NOMO-1 (cell line): ENCODE results near the gene CSF1R.
"Not testable (repeated sequence)": the region's sequence is repeated elsewhere in the genome, so short reads cannot be mapped to it uniquely, and the experiment has no call there.

Experiments used
- DNase-seq, 2 experiments: peaks; one replicate each; lab custom pipeline; 2025; ENCODE audit not compliant: unreplicated experiment in 2 of 2; lab: John Stamatoyannopoulos, UW

The CSF1R gene

DNA sequence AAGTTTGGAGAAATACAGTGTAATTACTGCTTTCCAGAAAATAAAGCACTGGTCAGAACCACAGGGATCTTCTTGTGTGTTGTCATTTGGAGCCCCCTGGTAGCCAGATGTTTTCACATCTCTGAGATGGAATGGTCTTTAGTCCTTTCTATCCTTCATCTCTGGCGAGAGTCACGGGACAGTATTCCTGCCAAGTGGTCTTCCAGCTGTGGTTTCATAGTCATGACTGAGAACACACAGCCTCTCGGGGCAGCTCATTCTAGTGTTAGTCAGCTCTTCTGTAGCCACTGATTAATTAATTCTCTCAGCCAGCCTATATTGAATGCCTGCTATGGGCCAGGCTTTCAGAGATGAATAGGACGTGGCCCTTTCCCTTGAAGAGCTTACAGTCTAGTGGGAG is 51.7 kb downstream of the CSF1R start:
- no peak for DNase-seq

DNA sequence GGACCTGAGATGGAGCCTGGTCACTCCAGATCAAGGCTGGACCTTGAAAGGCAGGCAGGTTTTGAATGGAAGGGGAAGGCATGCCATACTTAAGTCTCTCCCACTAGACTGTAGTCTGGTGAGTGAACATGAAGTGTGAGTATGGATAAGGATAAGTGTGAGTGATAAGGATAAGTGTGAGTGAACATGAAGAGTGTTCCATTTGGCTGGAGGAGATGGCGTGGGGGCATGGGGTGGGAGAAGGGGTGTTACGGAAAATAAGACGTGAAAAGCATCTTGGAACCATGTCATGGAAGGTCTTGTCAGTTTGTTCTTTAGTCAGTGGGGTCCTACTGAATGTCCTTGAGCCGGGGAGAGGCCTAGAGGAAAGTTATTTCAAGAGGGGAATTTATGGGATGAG is 53.0 kb downstream of the CSF1R start:
- DNase-seq, result no peak

DNA sequence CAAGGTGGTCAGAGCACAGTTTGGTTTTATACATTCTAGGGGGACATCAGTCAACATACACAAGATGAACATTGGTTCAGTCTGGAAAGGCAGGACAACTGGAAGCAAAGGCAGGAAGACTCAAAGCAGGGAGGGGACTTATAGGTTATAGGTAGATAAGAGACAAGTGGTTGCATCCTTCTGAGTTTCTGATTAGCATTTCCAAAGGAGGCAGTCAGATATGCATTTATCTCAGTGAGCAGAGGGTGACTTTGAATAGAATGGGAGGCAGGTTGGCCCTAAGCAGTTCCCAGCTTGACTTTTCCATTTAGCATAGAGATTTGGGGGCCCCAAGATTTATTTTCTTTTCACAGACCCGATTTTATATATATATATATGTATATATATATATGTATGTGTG is 58.3 kb downstream of the CSF1R start:
- DNase-seq, result not testable (repeated sequence)

DNA sequence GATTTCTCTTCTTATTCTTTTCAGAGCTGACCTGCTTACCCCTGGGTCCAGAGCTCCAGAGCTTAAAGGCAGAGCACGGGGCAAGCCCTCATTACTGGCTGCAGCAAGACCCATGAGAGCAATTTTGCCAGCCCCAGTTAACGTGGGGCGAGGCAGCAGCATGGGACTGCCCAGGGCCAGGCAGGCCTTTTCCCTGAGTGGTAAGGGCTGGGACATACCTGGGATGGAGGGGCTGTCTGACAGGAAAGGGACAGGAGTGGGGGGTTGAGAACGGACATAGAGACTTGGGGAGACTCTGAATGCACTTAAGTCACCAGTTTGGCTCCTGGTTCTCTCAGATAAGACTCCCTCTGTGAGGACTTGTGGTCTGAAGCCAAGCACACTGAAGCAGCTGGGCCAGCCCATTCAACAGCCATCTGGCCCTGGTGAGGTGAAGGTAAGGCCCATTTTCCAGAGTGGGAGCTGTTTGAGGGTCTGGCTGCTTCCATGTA is 59.6 kb downstream of the CSF1R start:
- no peak for DNase-seq

DNA sequence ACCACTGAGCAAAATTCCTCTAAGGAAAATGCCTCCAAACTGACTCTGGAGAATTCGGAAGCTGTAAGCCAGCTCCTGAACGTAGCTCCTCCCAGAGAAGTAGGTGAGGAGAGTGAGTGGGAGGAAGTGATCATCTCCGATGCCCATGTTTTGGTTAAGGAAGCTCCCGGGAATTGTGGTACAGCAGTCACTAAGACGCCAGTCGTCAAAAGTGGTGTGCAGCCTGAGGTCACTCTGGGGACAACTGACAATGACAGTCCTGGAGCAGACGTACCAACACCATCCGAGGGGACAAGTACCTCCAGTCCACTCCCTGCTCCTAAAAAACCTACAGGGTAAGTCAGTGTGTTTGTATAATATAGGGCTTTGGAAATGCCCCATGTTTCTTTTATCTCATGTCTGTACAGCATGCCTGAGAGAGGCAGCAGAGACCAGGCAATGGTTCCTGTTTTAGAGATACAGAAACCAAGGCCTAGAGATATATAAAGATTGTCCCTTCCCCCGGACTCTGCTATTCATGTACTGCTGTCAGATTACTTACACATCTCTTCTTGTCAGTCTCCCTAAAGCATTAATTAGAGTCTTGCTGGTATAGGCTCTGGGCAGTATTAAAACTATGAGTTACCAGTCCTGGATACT is 61.9 kb downstream of the CSF1R start:
- DNase-seq, result no peak

DNA sequence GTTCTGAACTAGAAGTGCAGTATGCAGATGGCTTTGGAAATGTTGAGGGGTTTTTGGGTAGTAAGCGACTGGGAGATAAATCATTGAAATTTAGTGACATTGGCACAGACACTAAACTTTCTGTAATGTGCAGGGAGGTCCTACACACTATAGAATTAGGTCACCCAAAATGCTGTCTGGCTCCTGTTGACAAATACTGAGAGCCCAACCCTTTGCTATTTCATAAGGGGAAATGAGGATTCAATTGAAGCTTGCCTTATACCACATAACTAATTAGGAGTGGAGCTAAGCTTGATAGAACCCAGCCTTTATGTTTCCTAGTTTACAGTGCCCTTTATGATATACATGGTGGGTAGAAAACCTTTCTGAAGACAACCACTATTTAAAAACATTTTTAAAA is 63.2 kb downstream of the CSF1R start:
- DNase-seq, result no peak

DNA sequence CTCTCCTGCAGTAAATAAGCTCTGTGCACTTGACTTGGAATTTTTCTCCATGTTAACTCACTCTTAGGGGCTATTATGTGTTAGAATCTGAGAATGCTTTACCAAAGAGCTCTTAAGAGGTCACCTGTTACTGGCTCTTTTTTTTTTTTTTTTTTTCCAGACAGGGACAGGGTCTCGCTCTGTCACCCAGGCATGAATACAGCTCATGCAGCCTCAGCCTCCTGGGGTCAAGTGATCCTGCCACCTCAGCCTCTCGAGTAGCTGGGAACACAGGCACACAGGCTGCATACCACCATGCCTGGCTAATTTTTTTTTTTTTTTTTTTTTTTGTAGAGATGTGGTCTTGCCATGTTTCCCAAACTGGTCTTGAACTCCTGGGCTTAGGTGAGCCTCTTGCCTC is 63.7 kb downstream of the CSF1R start:
- no peak for DNase-seq

DNA sequence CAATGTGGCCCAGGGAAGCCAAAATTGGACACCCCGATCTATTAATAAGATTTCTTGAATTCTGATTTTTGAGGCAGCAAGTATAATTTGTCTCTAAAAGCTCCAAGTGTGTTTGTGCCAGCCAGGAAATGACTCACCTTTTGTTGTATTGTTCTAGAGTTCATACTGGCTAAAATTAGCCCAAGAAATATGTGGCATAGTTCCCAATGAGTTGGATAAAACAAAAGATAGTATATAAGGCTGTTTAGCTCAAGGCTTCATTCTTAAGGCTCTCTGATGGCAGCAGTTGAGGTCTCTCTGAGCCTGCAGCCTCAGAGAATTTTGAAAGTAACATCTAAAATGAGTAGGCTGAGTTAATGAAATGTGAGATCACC is 64.2 kb downstream of the CSF1R start:
- no peak for DNase-seq

DNA sequence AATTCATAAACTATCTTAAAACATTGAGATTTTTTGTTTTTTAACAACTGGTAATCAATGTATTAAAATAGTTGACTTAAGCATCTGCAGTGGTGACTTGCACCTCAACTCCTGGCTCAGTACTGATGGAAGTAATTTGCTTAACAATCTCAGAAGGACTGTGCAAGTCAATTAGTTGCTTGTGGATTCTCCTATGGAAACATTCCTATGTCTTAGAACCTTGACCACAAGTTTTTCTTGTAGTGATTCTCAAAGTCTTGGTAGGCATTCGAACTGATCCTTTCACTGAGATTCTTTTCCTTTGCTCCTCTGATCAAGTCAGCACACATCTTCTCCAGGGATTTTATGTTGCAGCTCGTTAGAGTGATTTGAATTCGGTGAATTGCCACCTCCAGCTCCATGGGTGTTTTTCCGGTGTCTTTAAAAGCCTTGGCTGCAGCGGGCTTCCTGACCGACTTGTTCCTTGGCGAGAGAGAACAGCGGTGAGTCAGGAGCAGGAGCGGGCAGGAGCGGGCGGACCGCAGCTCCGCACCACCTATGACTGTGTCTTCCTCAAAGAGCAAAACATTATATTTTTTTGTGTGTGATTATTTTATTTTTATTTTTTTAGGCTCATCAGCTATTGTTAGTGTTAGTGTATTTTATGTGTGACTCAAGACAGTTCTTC is 64.7 kb downstream of the CSF1R start:
- DNase-seq, result no peak

DNA sequence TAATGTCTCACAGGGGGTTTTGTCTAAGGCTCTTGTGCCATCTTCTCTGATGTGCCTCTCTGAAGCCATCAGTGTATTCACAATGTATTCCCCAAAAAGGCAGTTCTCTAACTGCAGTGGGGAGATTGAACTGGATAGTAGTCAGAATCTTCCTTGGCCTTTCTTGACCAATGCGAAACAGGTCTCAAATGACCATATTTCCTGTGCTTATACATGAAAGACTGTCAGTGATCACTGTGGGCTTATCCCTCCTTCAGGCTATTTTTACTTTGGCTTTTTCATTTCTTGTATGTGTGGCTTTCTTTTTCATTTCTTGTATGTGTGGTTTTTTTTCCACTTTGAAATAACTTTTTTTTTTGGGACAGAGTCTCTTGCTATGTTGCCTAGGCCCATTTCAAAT is 66.1 kb downstream of the CSF1R start:
- DNase-seq, result no peak

DNA sequence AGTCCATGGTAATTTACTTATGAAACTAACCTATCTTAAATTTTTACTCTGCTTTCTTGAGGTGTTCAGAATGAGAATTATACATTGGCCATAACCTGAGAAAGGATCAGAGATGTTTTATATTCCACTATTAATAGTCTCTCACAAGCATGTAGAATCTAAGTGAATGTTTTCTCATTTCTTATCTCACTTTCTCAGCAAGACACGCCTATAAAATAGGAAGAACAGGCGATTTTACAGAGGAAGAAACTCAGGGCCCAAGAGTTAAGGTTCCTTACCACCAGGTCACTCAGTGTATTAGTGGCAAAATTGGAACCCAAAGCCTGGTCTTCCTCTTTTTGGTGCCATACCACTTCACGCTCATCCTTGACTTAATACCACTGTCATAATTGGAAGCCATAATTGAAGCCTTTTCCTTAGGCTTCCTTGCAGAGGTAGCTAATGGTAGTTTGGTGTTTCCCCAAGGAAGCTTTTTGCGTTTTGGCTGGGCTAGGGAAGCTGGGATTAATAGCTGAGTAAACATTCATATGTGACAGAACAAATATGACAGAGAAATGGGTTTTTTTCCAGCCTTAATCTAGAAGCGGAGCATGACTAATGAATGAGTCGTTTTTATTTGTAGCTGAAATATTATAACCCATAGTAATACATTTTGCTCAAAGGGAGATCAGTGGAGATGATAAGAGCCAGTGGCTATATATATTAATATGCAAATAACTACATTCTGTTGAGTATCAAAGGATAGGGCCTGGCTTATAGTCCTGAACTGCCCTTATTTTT is 68.9 kb downstream of the CSF1R start:
- DNase-seq, result no peak

DNA sequence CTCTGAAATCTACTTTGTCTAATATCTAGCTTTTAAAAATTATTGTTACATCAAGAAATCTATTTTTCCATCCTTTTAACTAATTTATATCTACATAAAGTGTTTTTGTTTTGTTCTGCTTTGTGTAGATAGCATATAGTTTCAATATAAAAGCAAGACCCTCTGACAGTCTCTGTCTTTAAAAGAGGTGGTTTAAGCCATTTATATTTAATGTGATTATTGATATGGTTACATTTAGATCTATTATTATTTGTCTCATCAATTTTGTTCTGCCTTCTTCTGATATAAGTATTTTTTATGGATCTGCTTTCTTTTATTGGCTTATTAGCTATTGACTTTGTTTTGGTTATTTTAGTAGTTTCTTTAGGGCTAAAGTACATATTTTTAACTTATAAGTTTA is 69.8 kb downstream of the CSF1R start:
- DNase-seq, result no peak

DNA sequence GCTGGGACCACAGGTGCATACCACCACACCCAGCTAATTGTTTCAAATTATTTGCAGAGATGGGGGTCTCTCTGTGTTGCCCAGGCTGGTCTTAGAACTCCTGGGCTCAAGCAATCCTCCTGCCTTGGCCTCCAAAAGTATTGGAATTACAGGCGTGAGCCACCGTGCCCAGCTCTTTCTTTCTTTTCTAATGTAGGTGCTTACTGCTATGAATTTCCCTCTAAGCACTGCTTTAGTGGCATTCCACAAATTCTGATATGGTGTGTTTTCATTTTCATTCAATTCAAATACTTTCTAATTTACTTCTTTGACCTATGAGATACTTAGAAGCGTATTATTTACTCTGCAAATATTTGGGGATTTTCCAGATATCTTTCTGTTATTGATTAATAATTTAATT is 70.9 kb downstream of the CSF1R start:
- DNase-seq, result no peak

DNA sequence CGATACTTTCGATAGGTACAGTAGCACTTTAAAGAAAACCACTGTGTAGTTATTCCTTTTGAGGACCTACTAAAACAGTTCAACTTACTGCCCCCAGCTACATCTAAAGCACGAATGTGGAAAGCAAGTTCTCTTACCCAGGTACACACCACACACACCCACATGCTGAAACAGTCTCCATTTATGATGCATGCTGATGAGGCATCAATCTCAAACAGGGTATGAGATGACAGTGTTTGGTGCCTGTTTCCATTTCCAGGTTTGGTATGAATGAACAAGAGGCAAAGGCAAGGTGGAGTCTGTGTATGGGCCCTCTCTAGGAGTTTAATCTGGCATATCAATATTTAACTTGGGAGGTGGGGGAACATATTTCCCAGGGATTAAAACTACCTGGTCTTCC is 71.9 kb downstream of the CSF1R start:
- DNase-seq, result no peak

DNA sequence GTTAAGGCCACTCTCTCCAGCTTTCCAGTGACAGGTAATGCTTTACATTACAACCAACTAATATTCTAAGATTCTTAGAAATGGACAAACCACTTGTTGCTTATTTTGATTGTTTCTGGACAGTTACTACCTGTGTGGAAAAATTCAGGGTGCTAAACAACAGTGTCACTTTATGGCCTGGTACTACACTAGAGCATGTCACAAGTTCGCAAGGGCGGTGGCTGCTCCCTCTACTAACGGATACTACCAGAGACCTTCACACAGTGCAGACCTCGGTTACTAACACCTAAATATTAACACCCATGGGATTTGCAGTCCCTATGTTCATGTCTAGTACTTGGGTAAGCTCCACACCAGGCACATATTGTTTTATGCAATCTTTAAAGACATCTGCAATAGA is 72.4 kb downstream of the CSF1R start:
- DNase-seq, result no peak

DNA sequence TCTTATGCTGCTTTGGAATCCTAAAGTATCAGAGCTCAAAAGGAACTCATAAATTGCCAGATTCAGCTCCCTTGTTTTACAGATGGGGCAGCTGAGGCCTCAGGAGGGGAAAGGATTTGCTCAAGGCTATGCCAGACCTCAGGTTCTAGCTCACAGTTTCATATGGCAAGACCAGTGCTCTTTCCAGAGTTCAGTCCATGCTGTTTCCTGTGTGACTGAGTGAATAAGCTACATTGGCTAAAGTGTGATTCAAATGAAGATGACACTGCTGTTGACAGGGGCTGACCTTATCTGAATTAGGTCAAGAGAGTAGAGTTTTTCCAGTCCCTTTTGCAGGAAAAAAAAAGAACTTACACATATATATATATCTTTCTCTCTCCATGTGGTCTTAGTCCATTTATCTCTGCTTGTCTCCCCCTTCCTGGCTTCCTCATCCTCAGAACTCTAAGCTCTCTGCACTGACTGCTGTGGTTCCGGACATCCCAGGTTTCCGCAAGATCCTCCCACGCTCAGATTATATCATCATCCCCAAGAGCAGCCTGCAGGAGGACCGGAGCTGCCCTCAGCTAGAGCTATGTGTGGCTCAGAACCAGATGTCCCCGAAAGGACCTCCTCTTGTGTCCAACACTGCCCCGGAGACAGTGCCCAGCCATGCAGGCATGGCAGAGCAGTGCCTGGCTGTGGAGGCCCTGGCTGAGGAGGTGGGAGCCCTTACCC is 76.5 kb downstream of the CSF1R start:
- DNase-seq, result no peak

DNA sequence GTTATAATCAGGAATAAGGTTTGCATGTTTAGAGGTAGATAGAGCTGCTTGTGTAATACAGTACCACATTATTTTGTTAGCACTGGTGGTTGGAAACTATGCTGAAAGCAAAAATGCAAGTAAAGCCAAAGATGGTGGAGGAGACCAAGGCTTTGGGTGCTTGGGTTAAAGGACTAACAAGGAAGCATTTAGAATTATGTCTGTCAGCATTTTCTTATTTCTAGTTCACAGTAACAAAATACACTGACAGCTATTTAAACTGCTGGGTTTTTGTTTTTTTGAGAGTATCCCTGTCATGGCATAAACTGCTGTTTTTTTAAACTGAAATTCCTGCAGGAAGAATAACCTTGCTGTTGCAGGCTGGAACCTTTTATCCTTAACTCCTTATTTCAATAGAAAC is 79.3 kb downstream of the CSF1R start:
- no peak for DNase-seq

DNA sequence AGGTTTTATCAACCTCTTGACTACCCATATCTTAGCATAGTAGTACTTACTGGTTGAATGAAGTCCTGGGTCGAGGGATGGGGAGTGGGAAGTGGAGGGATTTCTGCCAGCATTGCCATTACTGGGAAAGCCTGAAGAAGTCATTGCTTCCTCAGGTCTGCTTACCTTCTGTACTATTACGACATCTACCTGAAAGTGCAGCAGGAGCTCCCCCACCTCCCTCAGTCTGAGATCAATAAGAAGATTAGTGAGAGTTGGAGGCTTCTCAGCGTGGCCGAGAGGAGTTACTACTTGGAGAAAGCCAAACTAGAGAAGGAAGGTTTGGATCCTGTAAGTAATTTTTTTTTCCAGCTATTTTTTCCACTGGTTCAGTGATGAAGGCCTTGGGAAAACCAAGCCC is 80.0 kb downstream of the CSF1R start:
- no peak for DNase-seq
